Parathyroid adenoma (tissue), 2 donors: ENCODE measurements around the gene NFASC.

Source experiments
- H2AFZ ChIP-seq: fragments of 300-600 bp; sonication (generic); one replicate; pipeline ENCODE4 v1.7.0; 2017; ENCODE audit warnings: antibody characterized with exemption, mild to moderate bottlenecking
- H3K27ac ChIP-seq: fragments of 300-600 bp; sonication (generic); one replicate; pipeline ENCODE4 v1.7.0; 2017
- H3K27me3 ChIP-seq: fragments of 300-600 bp; sonication (generic); one replicate; pipeline ENCODE4 v1.7.0; 2017; ENCODE audit warnings: low read length; ENCODE audit not compliant: control insufficient read depth, insufficient read depth
- H3K36me3 ChIP-seq: fragments of 300-600 bp; sonication (generic); one replicate; pipeline ENCODE4 v1.7.0; 2017; ENCODE audit warnings: low read length; ENCODE audit not compliant: control insufficient read depth, insufficient read depth
- H3K4me1 ChIP-seq: fragments of 300-600 bp; sonication (generic); one replicate; pipeline ENCODE4 v1.7.0; 2017; ENCODE audit warnings: control low read depth
- H3K4me2 ChIP-seq: fragments of 300-600 bp; sonication (generic); one replicate; pipeline ENCODE4 v1.7.0; 2017; ENCODE audit warnings: low read length
- H3K4me3 ChIP-seq: fragments of 300-600 bp; sonication (generic); one replicate; pipeline ENCODE4 v1.7.0; 2017; ENCODE audit warnings: low read depth, low read length
- H3K79me2 ChIP-seq: fragments of 300-600 bp; sonication (generic); one replicate; pipeline ENCODE4 v1.7.0; 2017; ENCODE audit warnings: control low read depth
- H3K9ac ChIP-seq: fragments of 300-600 bp; sonication (generic); one replicate; pipeline ENCODE4 v1.7.0; 2017; ENCODE audit warnings: mild to moderate bottlenecking
- H3K9me3 ChIP-seq: fragments of 300-600 bp; sonication (generic); one replicate; pipeline ENCODE4 v1.7.0; 2017; ENCODE audit warnings: low read length; ENCODE audit not compliant: control insufficient read depth
- CTCF ChIP-seq: fragments of 300-600 bp; sonication (generic); IDR thresholded peaks from one replicate; pipeline ENCODE4 v1.7.0; 2017; ENCODE audit warnings: antibody characterized with exemption, mild to moderate bottlenecking
- donor health status: primary hyperparathyroidism.

NFASC gene

GRCh38 chr1:204880906-204881305 lies 10.2 kb downstream of the NFASC start:
- Histone ChIP-seq H3K4me1 (no peaks in the 10 kb centered on the region), H3K36me3 (no peaks in the 10 kb centered on the region), H3K27ac (no peak overlapping the region), H3K4me3 (no peak overlapping the region), H3K79me2 (no peaks in the 10 kb centered on the region), H3K27me3 (no peaks in the 10 kb centered on the region), H3K4me2 (no peak overlapping the region), H3K9ac (no peak overlapping the region), H2AFZ (no peak overlapping the region), H3K9me3 (no peaks in the 10 kb centered on the region)
- no peak for TF ChIP-seq CTCF

- no peak overlapping the region for H3K4me3 ChIP-seq
- no peaks in the 10 kb centered on the region for H3K4me1 ChIP-seq
- H3K27me3 ChIP-seq = no peaks in the 10 kb centered on the region
- H3K79me2 ChIP-seq = no peaks in the 10 kb centered on the region
- no peak overlapping the region for H2AFZ ChIP-seq
- TF ChIP-seq CTCF = no peak
- H3K9me3 ChIP-seq = no peaks in the 10 kb centered on the region
- no peak overlapping the region for H3K9ac ChIP-seq
- H3K27ac ChIP-seq = no peak overlapping the region
- no peaks in the 10 kb centered on the region for H3K36me3 ChIP-seq
- no peak overlapping the region for H3K4me2 ChIP-seq
Observed at GRCh38 chr1:204882479-204882878, 11.8 kb downstream of the NFASC start.

- Histone ChIP-seq H3K36me3 (no peaks in the 10 kb centered on the region), H3K27me3 (no peaks in the 10 kb centered on the region), H3K9ac (no peak overlapping the region), H3K27ac (no peak overlapping the region), H3K79me2 (no peaks in the 10 kb centered on the region), H3K4me2 (no peak overlapping the region), H3K4me1 (no peaks in the 10 kb centered on the region), H3K9me3 (no peaks in the 10 kb centered on the region), H3K4me3 (no peak overlapping the region), H2AFZ (no peak overlapping the region)
- no peak for TF ChIP-seq CTCF
Observed at GRCh38 chr1:204883405-204883804, 12.7 kb downstream of the NFASC start.

GRCh38 chr1:204885288-204885711 lies 14.6 kb downstream of the NFASC start:
- Histone ChIP-seq H3K4me2 (no peak overlapping the region), H3K9ac (no peak overlapping the region), H2AFZ (no peak overlapping the region), H3K4me1 (no peaks in the 10 kb centered on the region), H3K4me3 (no peak overlapping the region), H3K27ac (no peak overlapping the region), H3K27me3 (no peaks in the 10 kb centered on the region), H3K79me2 (no peaks in the 10 kb centered on the region), H3K36me3 (no peaks in the 10 kb centered on the region), H3K9me3 (no peaks in the 10 kb centered on the region)
- no peak for TF ChIP-seq CTCF

- H2AFZ ChIP-seq = no peak overlapping the region
- H3K4me3 ChIP-seq = no peak overlapping the region
- TF ChIP-seq CTCF = no peak
- H3K4me1 ChIP-seq = no peaks in the 10 kb centered on the region
- H3K36me3 ChIP-seq = no peaks in the 10 kb centered on the region
- no peak overlapping the region for H3K4me2 ChIP-seq
- H3K9me3 ChIP-seq = no peaks in the 10 kb centered on the region
- no peaks in the 10 kb centered on the region for H3K27me3 ChIP-seq
- H3K9ac ChIP-seq = no peak overlapping the region
- no peak overlapping the region for H3K27ac ChIP-seq
- no peaks in the 10 kb centered on the region for H3K79me2 ChIP-seq
Observed at GRCh38 chr1:204885790-204886189, 15.1 kb downstream of the NFASC start.
